HEK293T (cell line): ENCODE results near the gene CTU1.

Source experiments
- BHLHE40 ChIP-seq: fragments of 450-650 bp; IDR thresholded peaks from 2 replicates; pipeline ENCODE4 v1.6.1; 2016; ENCODE audit warnings: mild to moderate bottlenecking, moderate library complexity, borderline replicate concordance
- FOXK2 ChIP-seq: fragments of 450-650 bp; IDR thresholded peaks from 2 replicates; pipeline ENCODE4 v1.6.1; 2016; ENCODE audit warnings: mild to moderate bottlenecking
- HDGF ChIP-seq: fragments of 450-650 bp; IDR thresholded peaks from 2 replicates; pipeline ENCODE4 v1.6.1; 2017; ENCODE audit warnings: antibody characterized with exemption, borderline replicate concordance
- SP1 ChIP-seq: fragments of 450-650 bp; IDR thresholded peaks from 2 replicates; pipeline ENCODE4 v1.6.1; 2017
- TF ChIP-seq, protein P1 (sequence below): fragments of 450-650 bp; IDR thresholded peaks from 2 replicates; pipeline ENCODE4 v1.6.1; 2016

DNA sequence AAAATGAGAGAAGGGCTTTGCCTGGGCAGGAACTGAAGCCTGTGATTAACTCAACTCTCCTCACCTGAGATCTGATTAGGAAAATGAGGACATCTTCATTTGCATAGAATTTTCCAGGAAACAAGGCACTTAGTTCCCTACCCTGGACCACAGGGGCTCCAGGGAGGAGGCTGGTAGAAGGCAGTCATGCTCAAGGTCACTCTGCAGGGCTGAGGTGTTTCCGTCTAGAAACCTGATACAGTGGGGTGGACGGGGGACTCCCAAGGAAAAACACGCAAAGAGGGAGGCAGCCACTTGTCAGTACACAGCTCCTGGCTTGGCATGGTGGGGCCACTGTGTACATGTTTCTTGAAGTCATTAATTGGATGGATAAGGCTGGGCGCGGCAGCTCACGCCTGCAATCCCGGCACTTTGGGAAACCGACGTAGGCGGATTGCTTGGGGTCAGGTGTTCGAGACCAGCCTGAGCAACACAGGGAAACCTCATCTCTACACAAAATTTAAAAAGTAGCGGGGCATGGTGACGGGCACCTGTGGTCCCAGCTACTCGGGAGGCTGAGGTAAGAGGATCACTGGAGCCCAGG lies 31.5 kb downstream of the CTU1 start:
- TF ChIP-seq, protein P1, sequence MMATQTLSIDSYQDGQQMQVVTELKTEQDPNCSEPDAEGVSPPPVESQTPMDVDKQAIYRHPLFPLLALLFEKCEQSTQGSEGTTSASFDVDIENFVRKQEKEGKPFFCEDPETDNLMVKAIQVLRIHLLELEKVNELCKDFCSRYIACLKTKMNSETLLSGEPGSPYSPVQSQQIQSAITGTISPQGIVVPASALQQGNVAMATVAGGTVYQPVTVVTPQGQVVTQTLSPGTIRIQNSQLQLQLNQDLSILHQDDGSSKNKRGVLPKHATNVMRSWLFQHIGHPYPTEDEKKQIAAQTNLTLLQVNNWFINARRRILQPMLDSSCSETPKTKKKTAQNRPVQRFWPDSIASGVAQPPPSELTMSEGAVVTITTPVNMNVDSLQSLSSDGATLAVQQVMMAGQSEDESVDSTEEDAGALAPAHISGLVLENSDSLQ, result no peak
- no peak for TF ChIP-seq BHLHE40
- no peak for TF ChIP-seq FOXK2
- no peak for TF ChIP-seq SP1
- no peak for TF ChIP-seq HDGF
